HepG2 (cell line): ENCODE measurements around the gene MTRFR.

Experiments
- EZH2 ChIP-seq: conservative IDR thresholded peaks from 2 replicates; pipeline ENCODE4 v1.6.1; 2012; ENCODE audit warnings: mild to moderate bottlenecking, low read depth, low read length, moderate library complexity
- GTF2F1 ChIP-seq: fragments of 150-350 bp; IDR thresholded peaks from 2 replicates; pipeline ENCODE4 v1.6.1; 2014; ENCODE audit warnings: low read length
- TCF12 ChIP-seq, 2 experiments: fragments of 450-650 bp in 1 of 2; sonication (generic) in 1 of 2; formaldehyde crosslinking in 1 of 2; IDR thresholded peaks; 2 replicates each; pipeline versions ENCODE4 v1.6.1 to v1.8.0; 2017 to 2022; ENCODE audit warnings: antibody characterized with exemption in 1 of 2, mild to moderate bottlenecking in 1 of 2, missing genetic modification reagents in 1 of 2, moderate library complexity in 1 of 2
- ZNF138 ChIP-seq: sonication (generic); formaldehyde crosslinking; IDR thresholded peaks from 2 replicates; pipeline ENCODE4 v1.5.0; 2020; ENCODE audit warnings: mild to moderate bottlenecking, low read depth, missing genetic modification reagents

DNA sequence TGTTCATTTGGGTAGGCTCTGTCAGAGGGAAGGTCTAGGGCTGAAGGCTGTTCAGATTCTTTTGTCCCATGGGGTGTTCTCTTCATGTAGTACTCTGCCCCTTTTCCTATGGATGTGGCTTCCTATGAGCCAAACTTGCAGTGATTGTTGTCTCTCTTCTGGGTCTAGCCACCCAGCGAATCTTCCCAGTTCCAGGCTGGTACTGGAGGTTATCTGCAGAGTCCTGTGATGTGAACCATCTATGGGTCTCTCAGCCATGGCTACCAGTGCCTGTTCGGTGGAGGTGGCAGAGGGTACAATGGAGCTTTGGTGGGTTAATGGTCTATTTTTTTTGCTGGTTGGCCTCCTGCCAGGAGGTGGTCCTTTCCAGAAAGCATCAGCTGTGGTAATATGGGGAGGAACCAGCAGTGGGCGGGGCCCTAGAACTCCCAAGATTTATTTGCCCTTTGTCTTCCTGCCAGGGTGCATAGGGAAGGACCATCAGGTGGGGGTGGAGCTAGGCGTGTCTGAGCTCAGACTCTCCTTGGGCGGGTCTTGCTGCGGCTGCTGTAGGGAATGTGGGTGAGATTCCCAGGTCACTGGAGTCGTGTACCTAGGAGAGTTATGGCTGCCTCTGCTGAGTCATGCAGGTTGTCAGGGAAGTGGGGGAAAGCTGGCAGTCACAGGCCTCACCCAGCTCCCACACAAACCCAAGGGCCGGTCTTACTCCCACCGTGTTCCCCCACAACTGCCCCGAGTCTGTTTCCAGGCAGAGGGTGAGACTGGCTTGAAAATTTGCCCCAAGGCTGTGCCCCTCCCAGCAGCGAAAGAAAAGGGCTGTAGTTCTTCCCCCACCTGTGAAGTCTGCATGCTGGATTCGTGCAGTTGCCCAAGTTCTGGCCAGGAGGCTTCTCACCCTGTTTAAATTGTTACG is 17.5 kb downstream of the MTRFR start:
- TF ChIP-seq ZNF138 (CRISPR knock-in tag) (no peak), GTF2F1 (no peak), TCF12 (IDR thresholded peaks at IDR 0.05) (no peak), TCF12 (CRISPR knock-in tag; IDR thresholded peaks at IDR 0.05) (no peak), EZH2 (no peak)
